Thoracic aorta endothelial cell (primary cell): ENCODE measurements around the gene ATP1A2. TPM values are rescaled to one million over a fixed set of nuclear protein-coding genes. Genes with fewer than 3 reads are reported as not detected.

Experiments
- total RNA-seq: library from RNA; depleted of rRNA; stranded (reverse); fragments of >200 nt; gene quantifications from 2 replicates; pipeline ENCODE4 v1.2.3, GENCODE V29; 2012

The ATP1A2 gene
- not detected in 2 replicates for total RNA-seq

GRCh38 chr1:160115545-160116282, at the start of gene ATP1A2:
Gene ATP1A2, plus strand, starts transcription at chr1:160115759. Its CDS starts 103 bp downstream, at chr1:160115862.

GRCh38 chr1:160069460-160070231, 45.9 kb upstream of the ATP1A2 start, which contains the start of gene KCNJ10:
Gene KCNJ10, minus strand, starts transcription at chr1:160070160. Its CDS starts 27,628 bp downstream, at chr1:160042532.

GRCh38 chr1:160081261-160081936, 34.2 kb upstream of the ATP1A2 start, which contains the start of gene KCNJ9:
Gene KCNJ9, plus strand, starts transcription at chr1:160081538. Its CDS starts 2,493 bp downstream, at chr1:160084031.

GRCh38 chr1:160097911-160098851, 17.4 kb upstream of the ATP1A2 start, which contains the start of gene IGSF8:
Gene IGSF8, minus strand, starts transcription at chr1:160098619. Its CDS starts 147 bp downstream, at chr1:160098472.

GRCh38 chr1:160151303-160151702, 35.7 kb downstream of the ATP1A2 start, which contains the start of gene ATP1A4:
Gene ATP1A4, plus strand, starts transcription at chr1:160151603. Its CDS starts 438 bp downstream, at chr1:160152041.

GRCh38 chr1:160189649-160190625, 74.4 kb downstream of the ATP1A2 start, which contains the start of gene CASQ1:
Gene CASQ1, plus strand, starts transcription at chr1:160190575. Its CDS starts 177 bp downstream, at chr1:160190752.

Other genes with a start within 250 kb of the ATP1A2 start
- gene CFAP45, start 215.6 kb upstream of the ATP1A2 start, total RNA-seq = 1.1 and 1.6 TPM in 2 replicates
- gene TAGLN2, start 190.3 kb upstream of the ATP1A2 start, total RNA-seq = 454 and 578 TPM in 2 replicates
- gene IGSF9, start 170.1 kb upstream of the ATP1A2 start, total RNA-seq = 0.07 TPM in 1 of 2 replicates, not detected in the other
- gene SLAMF9, start 161.5 kb upstream of the ATP1A2 start, total RNA-seq = not detected in 2 replicates
- 6.5 and 6.9 TPM in 2 replicates for gene PIGM, start 83.8 kb upstream of the ATP1A2 start, total RNA-seq
- not detected in 2 replicates for gene KCNJ10, start 45.6 kb upstream of the ATP1A2 start, total RNA-seq
- gene KCNJ9, start 34.2 kb upstream of the ATP1A2 start, total RNA-seq = not detected in 2 replicates
- 7.6 and 9.8 TPM in 2 replicates for gene IGSF8, start 17.1 kb upstream of the ATP1A2 start, total RNA-seq
- not detected in 2 replicates for gene ATP1A4, start 35.8 kb downstream of the ATP1A2 start, total RNA-seq
- gene CASQ1, start 74.8 kb downstream of the ATP1A2 start, total RNA-seq = not detected in 2 replicates
- 154 and 208 TPM in 2 replicates for gene PEA15, start 89.6 kb downstream of the ATP1A2 start, total RNA-seq
- gene DCAF8, start 146.8 kb downstream of the ATP1A2 start, total RNA-seq = 91.8 and 96.1 TPM in 2 replicates
- gene PEX19, start 169.4 kb downstream of the ATP1A2 start, total RNA-seq = 26.6 and 33.9 TPM in 2 replicates
- 236 and 290 TPM in 2 replicates for gene COPA, start 227.5 kb downstream of the ATP1A2 start, total RNA-seq
- gene NCSTN, start 227.6 kb downstream of the ATP1A2 start, total RNA-seq = 87.2 and 101 TPM in 2 replicates